Neural cell (in vitro differentiated cells): ENCODE results near the gene SERP1. TPM values are rescaled to one million over a fixed set of nuclear protein-coding genes. Genes with fewer than 3 reads are reported as not detected.

ENCODE experiments used
- H2AFZ ChIP-seq: fragments of 200-600, 300-800 bp; sonication (generic), shearing (Covaris generic); 2 replicates; pipeline ENCODE4 v1.6.0; 2014; ENCODE audit warnings: low read depth, mild to moderate bottlenecking, antibody characterized with exemption, low read length, moderate library complexity
- H3F3A ChIP-seq: fragments of 200-600 bp; shearing (Covaris generic); 2 replicates; pipeline ENCODE4 v1.6.1; 2016; ENCODE audit warnings: mild to moderate bottlenecking, moderate library complexity, mixed read lengths, antibody characterized with exemption, low read length; ENCODE audit not compliant: insufficient read depth, poor library complexity, severe bottlenecking
- H3K27ac ChIP-seq: fragments of 200-600, 300-800 bp; sonication (generic), shearing (Covaris generic); 2 replicates; pipeline ENCODE4 v1.5.1; 2014; ENCODE audit warnings: mild to moderate bottlenecking, low read length, moderate library complexity
- H3K27me3 ChIP-seq: fragments of 300-800, 200-600 bp; sonication (generic), shearing (Covaris generic); 2 replicates; pipeline ENCODE4 v1.6.0; 2014; ENCODE audit warnings: mild to moderate bottlenecking, low read depth, low read length, moderate library complexity; ENCODE audit not compliant: insufficient read depth
- H3K36me3 ChIP-seq: fragments of 300-800, 200-600 bp; sonication (generic), shearing (Covaris generic); 2 replicates; pipeline ENCODE4 v1.5.1; 2014; ENCODE audit warnings: mild to moderate bottlenecking, antibody characterized with exemption, low read length, moderate library complexity; ENCODE audit not compliant: insufficient read depth
- H3K4me2 ChIP-seq: fragments of 300-800, 200-600 bp; sonication (generic), shearing (Covaris generic); 2 replicates; pipeline ENCODE4 v1.6.0; 2014; ENCODE audit warnings: mild to moderate bottlenecking, low read length
- H3K4me3 ChIP-seq: fragments of 300-800, 200-600 bp; sonication (generic), shearing (Covaris generic); 2 replicates; pipeline ENCODE4 v1.5.1; 2014; ENCODE audit warnings: mild to moderate bottlenecking, low read length, moderate library complexity
- H3K79me2 ChIP-seq: fragments of 200-600 bp; shearing (Covaris generic); replicated peaks from 2 replicates; pipeline ENCODE4 v1.6.0; 2014; ENCODE audit warnings: mild to moderate bottlenecking, low read length, moderate library complexity; ENCODE audit not compliant: insufficient read depth
- H3K9ac ChIP-seq: fragments of 300-800, 200-600 bp; sonication (generic), shearing (Covaris generic); 2 replicates; pipeline ENCODE4 v1.6.1; 2016; ENCODE audit warnings: mild to moderate bottlenecking, low read length, mixed read lengths
- H3K9me2 ChIP-seq: fragments of 200-600 bp; shearing (Covaris generic); 2 replicates; pipeline ENCODE4 v1.6.1; 2016; ENCODE audit warnings: mild to moderate bottlenecking, low read length, mixed read lengths; ENCODE audit not compliant: insufficient read depth
- H3K9me3 ChIP-seq: fragments of 200-600, 300-800 bp; sonication (generic), shearing (Covaris generic); 2 replicates; pipeline ENCODE4 v1.6.1; 2016; ENCODE audit warnings: mild to moderate bottlenecking, mixed run types, low read length, moderate library complexity, mixed read lengths
- H4K20me1 ChIP-seq: fragments of 200-600 bp; shearing (Covaris generic); 2 replicates; pipeline ENCODE4 v1.6.1; 2016; ENCODE audit warnings: mild to moderate bottlenecking, mixed run types; ENCODE audit not compliant: insufficient read depth
- EP300 ChIP-seq: fragments of 450-650 bp; conservative IDR thresholded peaks from 2 replicates; pipeline ENCODE4 v1.6.1; 2014; ENCODE audit warnings: antibody characterized with exemption, mild to moderate bottlenecking, moderate library complexity; ENCODE audit not compliant: poor library complexity, severe bottlenecking
- EZH2 ChIP-seq: fragments of 200-600, 300-800 bp; shearing (Covaris generic), sonication (generic); IDR thresholded peaks from 2 replicates; pipeline ENCODE4 v1.6.1; 2014; ENCODE audit warnings: antibody characterized with exemption, low read length, borderline replicate concordance, mild to moderate bottlenecking; ENCODE audit not compliant: insufficient read depth, poor library complexity, severe bottlenecking
- MXI1 ChIP-seq: fragments of 450-650 bp; conservative IDR thresholded peaks from 2 replicates; pipeline ENCODE4 v1.6.1; 2014; ENCODE audit warnings: antibody characterized with exemption, mild to moderate bottlenecking; ENCODE audit not compliant: poor library complexity, severe bottlenecking
- POLR2AphosphoS5 ChIP-seq: IDR thresholded peaks from 2 replicates; pipeline ENCODE4 v1.6.1; 2012
- RAD21 ChIP-seq: fragments of 450-650 bp; conservative IDR thresholded peaks from 2 replicates; pipeline ENCODE4 v1.6.1; 2014; ENCODE audit warnings: antibody characterized with exemption, mild to moderate bottlenecking, moderate library complexity
- REST ChIP-seq: IDR thresholded peaks from 2 replicates; pipeline ENCODE4 v1.6.1; 2012; ENCODE audit warnings: borderline replicate concordance
- SMC3 ChIP-seq: fragments of 450-650 bp; conservative IDR thresholded peaks from 2 replicates; pipeline ENCODE4 v1.6.1; 2014; ENCODE audit warnings: antibody characterized with exemption, mild to moderate bottlenecking, moderate library complexity; ENCODE audit not compliant: poor library complexity
- TAF1 ChIP-seq: IDR thresholded peaks from 2 replicates; pipeline ENCODE4 v1.6.1; 2012; ENCODE audit warnings: low read depth
- polyA plus RNA-seq: library from polyadenylated mRNA; depleted of rRNA; stranded (reverse); fragments of >200 nt; gene quantifications from 2 replicates; pipeline ENCODE4 v1.2.3, GENCODE V29; 2014
- TF ChIP-seq, protein P1 (sequence below): fragments of 450-650 bp; IDR thresholded peaks from 2 replicates; pipeline ENCODE4 v1.5.1; 2014; ENCODE audit warnings: antibody characterized with exemption, mild to moderate bottlenecking, moderate library complexity; ENCODE audit not compliant: poor library complexity, severe bottlenecking

Gene SERP1
- polyA plus RNA-seq, 1 donor from 2014 or later: 120 TPM

- Histone ChIP-seq H3K4me2 (peak overlapping the region; percentile 26), H3K27me3 (no peaks in the 10 kb centered on the region), H3K9ac (no peak overlapping the region), H3K27ac (no peak overlapping the region), H3K9me3 (no peaks in the 10 kb centered on the region), H3K4me3 (peak overlapping the region; percentile 94), H3F3A (no peaks in the 10 kb centered on the region), H3K9me2 (no peaks in the 10 kb centered on the region), H4K20me1 (no peaks in the 10 kb centered on the region), H3K79me2 (peaks cover 44% of the 10 kb centered on the region), H3K36me3 (peaks cover 6% of the 10 kb centered on the region), H2AFZ (no peak overlapping the region)
- TF ChIP-seq REST (no peak), EP300 (no peak), SMC3 (no peak), POLR2AphosphoS5 (no peak), EZH2 (no peak), TAF1 (no peak), RAD21 (no peak), MXI1 (no peak)
- TF ChIP-seq, protein P1, sequence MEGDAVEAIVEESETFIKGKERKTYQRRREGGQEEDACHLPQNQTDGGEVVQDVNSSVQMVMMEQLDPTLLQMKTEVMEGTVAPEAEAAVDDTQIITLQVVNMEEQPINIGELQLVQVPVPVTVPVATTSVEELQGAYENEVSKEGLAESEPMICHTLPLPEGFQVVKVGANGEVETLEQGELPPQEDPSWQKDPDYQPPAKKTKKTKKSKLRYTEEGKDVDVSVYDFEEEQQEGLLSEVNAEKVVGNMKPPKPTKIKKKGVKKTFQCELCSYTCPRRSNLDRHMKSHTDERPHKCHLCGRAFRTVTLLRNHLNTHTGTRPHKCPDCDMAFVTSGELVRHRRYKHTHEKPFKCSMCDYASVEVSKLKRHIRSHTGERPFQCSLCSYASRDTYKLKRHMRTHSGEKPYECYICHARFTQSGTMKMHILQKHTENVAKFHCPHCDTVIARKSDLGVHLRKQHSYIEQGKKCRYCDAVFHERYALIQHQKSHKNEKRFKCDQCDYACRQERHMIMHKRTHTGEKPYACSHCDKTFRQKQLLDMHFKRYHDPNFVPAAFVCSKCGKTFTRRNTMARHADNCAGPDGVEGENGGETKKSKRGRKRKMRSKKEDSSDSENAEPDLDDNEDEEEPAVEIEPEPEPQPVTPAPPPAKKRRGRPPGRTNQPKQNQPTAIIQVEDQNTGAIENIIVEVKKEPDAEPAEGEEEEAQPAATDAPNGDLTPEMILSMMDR: no peak
Observed at GRCh38 chr3:150543531-150543930, 2.8 kb downstream of the SERP1 start.

DNA sequence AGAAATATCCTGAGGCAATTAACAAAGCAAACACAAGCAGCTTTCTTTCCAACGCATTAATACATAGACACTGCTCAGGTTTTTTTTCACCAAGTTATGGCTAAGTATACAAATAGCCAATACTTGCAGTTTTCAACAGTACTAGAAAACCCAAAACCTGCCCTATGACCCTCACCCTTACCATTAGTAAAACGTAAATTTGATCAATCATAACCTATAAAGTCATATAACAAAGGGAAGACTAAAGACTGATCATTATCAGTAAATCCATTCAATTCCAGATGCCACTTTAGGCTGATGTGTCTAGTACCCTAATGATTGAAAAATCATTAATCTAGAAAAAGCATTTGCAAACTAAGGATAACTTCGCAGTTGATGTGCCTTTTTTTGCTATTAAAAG, 3.2 kb downstream of the SERP1 start:
- Histone ChIP-seq H4K20me1 (no peaks in the 10 kb centered on the region), H3K27ac (no peak overlapping the region), H3K4me2 (peak overlapping the region; percentile 26), H3K9me3 (no peaks in the 10 kb centered on the region), H3K79me2 (peaks cover 40% of the 10 kb centered on the region), H3F3A (no peaks in the 10 kb centered on the region), H3K9ac (no peak overlapping the region), H3K4me3 (no peak overlapping the region), H3K27me3 (no peaks in the 10 kb centered on the region), H3K36me3 (peaks cover 6% of the 10 kb centered on the region), H2AFZ (no peak overlapping the region), H3K9me2 (no peaks in the 10 kb centered on the region)
- TF ChIP-seq, protein P1: no peak
- TF ChIP-seq EZH2: no peak
- no peak for TF ChIP-seq EP300
- TF ChIP-seq RAD21: no peak
- no peak for TF ChIP-seq TAF1
- no peak for TF ChIP-seq POLR2AphosphoS5
- no peak for TF ChIP-seq MXI1
- TF ChIP-seq SMC3: no peak
- TF ChIP-seq REST: no peak
